Activated CD4-positive, alpha-beta T cell treated with anti-CD3 and anti-CD28 coated beads for 36 hours (primary cell): ENCODE measurements around the gene RNF207. TPM values are rescaled to one million over a fixed set of nuclear protein-coding genes. Genes with fewer than 3 reads are reported as not detected.

Source experiments
- ATAC-seq: fragments of 200-7000 bp; cut with Tn5 transposase; one replicate; pipeline ENCODE4 v1.10.0; 2021; ENCODE audit warnings: mild to moderate bottlenecking, moderate library complexity
- CTCF ChIA-PET: fragments of 350-600 bp; sonication (Branson Sonifier 250); formaldehyde crosslinking; loops from one replicate; lab custom pipeline; 2021; ENCODE audit warnings: antibody characterized with exemption; lab: Charles Lee
- POLR2A ChIA-PET: fragments of 350-600 bp; sonication (Branson Sonifier 250); formaldehyde crosslinking; loops from one replicate; lab custom pipeline; 2021; ENCODE audit warnings: antibody characterized with exemption, inconsistent platforms; lab: Charles Lee
- DNase-seq: peaks from one replicate; pipeline ENCODE4 v3.0.0-alpha.2; 2020
- H3K27ac Mint-ChIP-seq: one replicate; pipeline ENCODE4 v1.8.0; 2021; ENCODE audit warnings: mixed read lengths
- H3K27me3 Mint-ChIP-seq: one replicate; pipeline ENCODE4 v1.8.0; 2021; ENCODE audit warnings: mixed read lengths
- H3K36me3 Mint-ChIP-seq: one replicate; pipeline ENCODE4 v1.8.0; 2021; ENCODE audit warnings: low read depth, mixed read lengths
- H3K4me1 Mint-ChIP-seq: one replicate; pipeline ENCODE4 v1.8.0; 2021; ENCODE audit warnings: mixed read lengths
- H3K4me3 Mint-ChIP-seq: one replicate; pipeline ENCODE4 v1.8.0; 2021; ENCODE audit warnings: mild to moderate bottlenecking, moderate library complexity, mixed read lengths
- H3K9me3 Mint-ChIP-seq: one replicate; pipeline ENCODE4 v1.8.0; 2021; ENCODE audit warnings: low read depth, mixed read lengths
- intact Hi-C, 2 experiments: fragments of 100-400 bp; cut with DNase I in 1 of 2; cut with micrococcal nuclease in 1 of 2; formaldehyde crosslinking; loops; one replicate each; pipeline versions ENCODE4 v1.14.2 to v1.15.1; 2022 to 2024; cut with DNase I, micrococcal nuclease
- total RNA-seq, 2 experiments: library from RNA; stranded (reverse); gene quantifications; one replicate each; pipeline ENCODE4 v1.2.3, GENCODE V29; 2021

Gene RNF207
- total RNA-seq, 2 experiments from 2014 or later: 13.5 to 15.2 TPM

- CTCF ChIA-PET: interaction anchor here (0.7 to 1.3 kb wide), 2 partner anchors 19 to 107 kb away, joined by 3 read pairs; no protein-coding TSS in a partner anchor
- Mint-ChIP-seq H3K4me3 (no peak overlapping the region), H3K9me3 (no peaks in the 10 kb centered on the region)
These were observed 59.2 kb downstream of the RNF207 start for GRCh38 chr1:6265151-6265550.

GRCh38 chr1:6266641-6267040 lies 60.7 kb downstream of the RNF207 start:
- POLR2A ChIA-PET: no interaction called here
- no peak overlapping the region for H3K27ac Mint-ChIP-seq
- intact Hi-C loops: no loop called here
- no peaks in the 10 kb centered on the region for H3K27me3 Mint-ChIP-seq
- H3K9me3 Mint-ChIP-seq: no peaks in the 10 kb centered on the region
- no peak for ATAC-seq
- no peaks in the 10 kb centered on the region for H3K4me1 Mint-ChIP-seq
- no peak for DNase-seq
- no peak overlapping the region for H3K4me3 Mint-ChIP-seq
- H3K36me3 Mint-ChIP-seq: peaks cover 2% of the 10 kb centered on the region
- CTCF ChIA-PET: interaction anchor here (1.3 kb wide), 1 partner anchor 20 kb away, joined by 3 read pairs; no protein-coding TSS in a partner anchor

More at GRCh38 chr1:6265151-6265550, 59.2 kb downstream of the RNF207 start:
- Mint-ChIP-seq H3K27ac (no peak overlapping the region), H3K27me3 (no peaks in the 10 kb centered on the region), H3K36me3 (peaks cover 2% of the 10 kb centered on the region), H3K4me1 (no peaks in the 10 kb centered on the region)
- intact Hi-C loops: no loop called here
- DNase-seq: no peak
- ATAC-seq: no peak
- POLR2A ChIA-PET: interaction anchor here (0.6 kb wide), 1 partner anchor 12 kb away, joined by 4 read pairs; no protein-coding TSS in a partner anchor

- no peaks in the 10 kb centered on the region for H3K9me3 Mint-ChIP-seq
- ChIA-PET CTCF (interaction anchor here (0.8 kb wide), 1 partner anchor 20 kb away, joined by 3 read pairs; no protein-coding TSS in a partner anchor), POLR2A (no interaction called here)
- DNase-seq (no peak), ATAC-seq (no peak)
- H3K27ac Mint-ChIP-seq: no peak overlapping the region
- intact Hi-C loops: no loop called here
- no peaks in the 10 kb centered on the region for H3K27me3 Mint-ChIP-seq
- peaks cover 2% of the 10 kb centered on the region for H3K36me3 Mint-ChIP-seq
- H3K4me3 Mint-ChIP-seq: no peak overlapping the region
- H3K4me1 Mint-ChIP-seq: no peaks in the 10 kb centered on the region
These were observed 61.9 kb downstream of the RNF207 start for GRCh38 chr1:6267686-6268322.

- peaks cover 2% of the 10 kb centered on the region for H3K36me3 Mint-ChIP-seq
- DNase-seq: no peak
- ATAC-seq: no peak
- H3K4me3 Mint-ChIP-seq: no peak overlapping the region
- H3K4me1 Mint-ChIP-seq: no peaks in the 10 kb centered on the region
- POLR2A ChIA-PET: no interaction called here
- no peaks in the 10 kb centered on the region for H3K9me3 Mint-ChIP-seq
- H3K27ac Mint-ChIP-seq: no peak overlapping the region
- CTCF ChIA-PET: interaction anchor here (0.8 kb wide), 1 partner anchor 21 kb away, joined by 3 read pairs; no protein-coding TSS in a partner anchor
- no peaks in the 10 kb centered on the region for H3K27me3 Mint-ChIP-seq
- intact Hi-C loops: no loop called here
These were observed 62.5 kb downstream of the RNF207 start for GRCh38 chr1:6268415-6268814.

GRCh38 chr1:6269296-6269695 lies 63.4 kb downstream of the RNF207 start:
- CTCF ChIA-PET: no interaction called here
- no peak for ATAC-seq
- no peaks in the 10 kb centered on the region for H3K27me3 Mint-ChIP-seq

GRCh38 chr1:6269720-6270400 lies 63.9 kb downstream of the RNF207 start:
- H3K4me3 Mint-ChIP-seq: no peak overlapping the region
- no peaks in the 10 kb centered on the region for H3K4me1 Mint-ChIP-seq
- no peaks in the 10 kb centered on the region for H3K9me3 Mint-ChIP-seq
- H3K27me3 Mint-ChIP-seq: no peaks in the 10 kb centered on the region
- H3K36me3 Mint-ChIP-seq: peaks cover 2% of the 10 kb centered on the region
- no peak for DNase-seq
- intact Hi-C loops: no loop called here
- POLR2A ChIA-PET: no interaction called here
- ATAC-seq: no peak
- CTCF ChIA-PET: interaction anchor here (0.5 kb wide), 1 partner anchor 319 kb away, joined by 3 read pairs; no protein-coding TSS in a partner anchor
- no peak overlapping the region for H3K27ac Mint-ChIP-seq

More at GRCh38 chr1:6269296-6269695, 63.4 kb downstream of the RNF207 start:
- Mint-ChIP-seq H3K9me3 (no peaks in the 10 kb centered on the region), H3K36me3 (peaks cover 2% of the 10 kb centered on the region), H3K4me3 (no peak overlapping the region), H3K27ac (no peak overlapping the region), H3K4me1 (no peaks in the 10 kb centered on the region)
- intact Hi-C loops: no loop called here
- POLR2A ChIA-PET: no interaction called here
- no peak for DNase-seq

- no peak overlapping the region for H3K4me3 Mint-ChIP-seq
- H3K36me3 Mint-ChIP-seq: peaks cover 2% of the 10 kb centered on the region
- no peaks in the 10 kb centered on the region for H3K9me3 Mint-ChIP-seq
- no peaks in the 10 kb centered on the region for H3K4me1 Mint-ChIP-seq
- ChIA-PET POLR2A (no interaction called here), CTCF (interaction anchor here (0.5 kb wide), 1 partner anchor 319 kb away, joined by 3 read pairs; no protein-coding TSS in a partner anchor)
- no peaks in the 10 kb centered on the region for H3K27me3 Mint-ChIP-seq
- H3K27ac Mint-ChIP-seq: no peak overlapping the region
- intact Hi-C loops: no loop called here
- ATAC-seq (no peak), DNase-seq (no peak)
These were observed 64.5 kb downstream of the RNF207 start for GRCh38 chr1:6270401-6270800.

Other genes with a start within 250 kb of the RNF207 start
- gene NPHP4, start 213.7 kb upstream of the RNF207 start, total RNA-seq: 10 to 100 TPM; 12.9 to 14.1 TPM
- gene KCNAB2, start 160.2 kb upstream of the RNF207 start, total RNA-seq: 100 to 1,000 TPM; 231 to 258 TPM
- gene CHD5, start 25.8 kb upstream of the RNF207 start, total RNA-seq: under 1 TPM; 0.25 to 0.76 TPM
- gene RPL22, start 6.5 kb upstream of the RNF207 start, total RNA-seq: 100 to 1,000 TPM; 392 to 475 TPM
- gene ICMT, start 29.8 kb downstream of the RNF207 start, total RNA-seq: 10 to 100 TPM; 31.9 to 35.4 TPM
- gene HES3, start 38.1 kb downstream of the RNF207 start, total RNA-seq: not detected
- gene GPR153, start 55.0 kb downstream of the RNF207 start, total RNA-seq: under 1 TPM; 0.16 to 0.25 TPM
- gene ACOT7, start 187.6 kb downstream of the RNF207 start, total RNA-seq: 10 to 100 TPM; 93.8 to 99.2 TPM
- gene HES2, start 213.8 kb downstream of the RNF207 start, total RNA-seq: under 1 TPM in 1 of 2 experiments, not detected in 1; 0.05 TPM
- gene ESPN, start 218.7 kb downstream of the RNF207 start, total RNA-seq: under 1 TPM; 0.14 to 0.55 TPM